Activated CD4-positive, CD25-positive, alpha-beta regulatory T cell treated with anti-CD3 and anti-CD28 coated beads, Interleukin-2, amount 50 U/mL, for 72 hours (primary cell): ENCODE data around the gene DPH1.

Experiments used
- DNase-seq: peaks from one replicate; pipeline ENCODE4 v3.0.0; 2021

DPH1 gene

GRCh38 chr17:2027528-2028233 is 2.3 kb upstream of the DPH1 start:
- DNase-seq = no peak

DNA sequence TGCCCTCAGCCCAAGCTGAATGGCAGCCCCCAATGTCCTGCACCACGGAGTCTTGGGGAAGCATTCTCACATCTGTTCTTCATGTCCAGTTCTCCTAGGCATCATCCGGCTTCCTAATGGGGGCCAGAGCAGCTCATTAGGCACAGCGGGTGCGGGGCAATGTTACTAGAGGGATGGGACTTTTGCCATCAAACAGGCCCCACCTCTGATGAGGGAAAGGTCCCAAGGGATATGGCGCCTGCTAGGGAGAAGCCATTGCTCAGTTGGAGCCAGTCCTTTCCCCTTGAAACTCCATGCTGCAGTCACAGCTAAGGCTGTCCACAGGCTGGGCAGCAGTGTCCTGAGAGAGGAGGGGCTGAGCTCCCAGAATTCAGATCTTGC is 1.7 kb upstream of the DPH1 start:
- DNase-seq = no peak

GRCh38 chr17:2028737-2029136 is 1.2 kb upstream of the DPH1 start:
- no peak for DNase-seq

DNA sequence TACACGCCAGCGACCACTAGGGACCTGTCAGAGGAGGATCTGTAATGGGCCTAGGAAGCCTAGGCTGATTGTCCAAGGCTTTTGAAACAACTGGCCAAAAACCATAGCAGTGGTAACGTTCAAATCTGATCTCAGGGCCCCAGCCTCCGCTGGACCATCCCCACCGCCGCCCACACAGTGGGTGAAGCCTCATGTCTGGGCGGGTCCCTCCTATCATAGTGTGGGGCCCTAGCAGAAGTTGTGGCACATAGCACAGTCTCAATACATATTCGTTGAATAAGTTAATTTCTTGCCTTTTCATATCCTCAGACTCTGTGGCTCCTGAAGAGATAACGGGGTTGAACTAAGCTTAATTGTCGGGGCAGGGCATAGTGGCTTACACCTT is 818 bp downstream of the DPH1 start:
- peak; percentile 49 for DNase-seq

DNA sequence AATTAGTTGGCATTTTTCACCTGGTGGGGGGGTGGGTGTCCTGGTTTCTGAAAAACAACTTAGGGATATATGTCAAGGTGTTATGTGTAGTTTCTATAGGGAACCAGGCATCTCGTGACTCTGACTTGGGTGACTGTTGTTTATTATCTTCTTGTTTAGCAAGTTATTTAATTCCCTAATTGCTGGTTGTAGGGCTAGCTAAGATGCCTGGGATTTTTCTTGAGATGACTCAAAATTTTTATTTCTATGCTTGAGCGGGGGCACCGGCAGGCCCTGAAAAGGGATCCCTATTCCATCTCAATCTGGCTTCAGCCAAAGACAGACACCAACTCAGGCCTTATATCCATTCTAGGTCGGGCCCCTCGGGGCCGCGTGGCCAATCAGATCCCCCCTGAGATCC is 3.2 kb downstream of the DPH1 start:
- no peak for DNase-seq

DNA sequence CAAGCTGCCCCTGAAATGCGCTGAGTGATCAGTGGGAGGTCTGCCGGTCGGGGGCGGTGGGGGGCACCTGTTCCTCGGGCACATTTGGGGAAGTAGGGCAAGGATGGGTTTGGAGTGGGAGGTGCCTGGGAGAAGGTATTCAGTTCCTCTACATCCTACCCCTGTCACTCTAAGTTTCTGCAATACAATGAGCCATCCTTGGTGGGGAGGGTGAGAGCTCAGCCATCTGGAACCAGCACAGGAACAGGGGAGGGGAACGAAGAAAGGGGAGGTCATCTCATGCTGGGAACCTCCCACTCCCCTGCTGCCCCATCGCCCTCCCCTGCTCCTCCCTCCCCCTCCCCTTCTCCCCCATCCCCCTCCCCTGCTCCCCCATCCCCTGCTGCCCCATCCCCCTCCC is 4.2 kb downstream of the DPH1 start:
- DNase-seq = no peak

DNA sequence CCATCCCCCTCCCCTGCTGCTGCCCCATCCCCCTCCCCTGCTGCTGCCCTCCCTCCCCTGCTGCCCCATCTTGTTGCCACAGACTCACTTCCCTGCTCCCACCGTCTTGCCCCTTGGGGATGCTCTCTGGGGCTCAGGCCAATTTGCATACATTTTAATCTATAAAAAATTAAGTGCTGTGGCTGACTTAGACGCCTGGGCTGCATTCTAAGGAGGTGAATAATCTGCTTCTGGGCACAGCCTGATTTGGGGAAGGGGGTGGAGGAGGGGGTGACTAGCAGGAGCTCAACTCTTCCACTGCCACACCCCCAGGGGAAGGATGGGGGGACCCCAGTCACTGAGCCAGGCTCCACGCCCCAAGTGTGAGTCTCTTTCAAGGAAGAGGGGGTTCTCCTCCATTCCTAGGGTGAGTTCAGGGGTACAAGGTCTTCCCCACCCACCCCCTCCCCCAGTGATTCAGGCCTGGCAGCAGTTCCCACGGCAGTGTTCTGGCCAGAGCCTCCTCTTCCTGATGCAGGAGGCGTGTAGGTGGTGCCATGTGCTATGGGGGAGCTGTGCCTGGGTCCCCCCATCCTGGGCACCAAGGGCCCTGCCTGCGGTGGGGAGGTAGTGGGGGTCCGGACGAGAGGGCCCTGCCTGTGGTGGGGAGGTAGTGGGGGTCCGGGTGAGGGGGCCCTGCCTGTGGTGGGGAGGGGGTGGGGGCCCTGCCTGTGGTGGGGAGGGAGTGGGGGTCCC is 5.0 kb downstream of the DPH1 start:
- DNase-seq = no peak

DNA sequence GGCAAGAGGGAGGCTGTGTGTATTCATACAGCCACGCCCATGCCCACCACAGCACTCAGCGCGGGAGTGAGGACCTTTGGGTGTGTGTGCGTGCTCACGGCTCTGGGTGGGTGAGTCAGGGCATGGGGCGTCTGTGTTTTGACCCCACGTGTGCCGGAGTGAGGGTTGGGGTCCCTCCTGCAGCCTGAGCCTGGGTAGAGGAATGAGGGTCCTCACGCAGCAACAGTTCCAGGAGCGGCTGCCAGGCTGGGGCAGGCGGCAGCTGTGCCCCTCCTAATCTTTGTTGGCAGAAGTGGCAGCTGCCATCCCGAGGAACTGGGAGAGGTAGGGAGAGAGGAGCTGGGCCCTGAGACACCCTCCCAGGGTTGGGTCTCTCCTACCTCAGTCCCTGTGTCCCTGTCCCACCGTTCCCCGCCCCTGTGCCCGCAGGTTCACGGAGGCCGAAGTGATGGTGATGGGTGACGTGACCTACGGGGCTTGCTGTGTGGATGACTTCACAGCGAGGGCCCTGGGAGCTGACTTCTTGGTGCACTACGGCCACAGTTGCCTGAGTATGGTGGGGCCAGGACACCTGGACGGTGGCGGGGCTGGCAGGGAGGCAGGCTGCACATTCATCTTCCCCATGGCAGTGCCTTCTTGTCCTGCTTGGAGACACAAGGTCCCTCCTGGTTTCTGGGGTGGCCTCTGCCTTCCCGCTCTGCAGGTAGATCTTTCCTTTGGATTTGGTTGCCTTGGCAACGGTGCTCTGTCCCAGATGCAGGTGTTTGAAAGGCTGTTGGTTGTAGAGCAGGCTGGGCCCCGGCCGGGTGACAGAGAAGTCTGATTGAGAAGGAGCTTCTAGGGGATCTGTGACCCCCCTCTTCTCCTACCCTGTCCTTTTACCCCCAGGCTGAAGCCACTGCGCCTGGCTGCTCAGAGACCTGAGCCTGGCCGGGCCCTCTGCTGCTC is 5.9 kb downstream of the DPH1 start:
- DNase-seq = no peak

- no peak for DNase-seq
These were observed 7.2 kb downstream of the DPH1 start for GRCh38 chr17:2037155-2037554.

GRCh38 chr17:2040219-2040827 is 10.4 kb downstream of the DPH1 start:
- no peak for DNase-seq

GRCh38 chr17:2040942-2041560 is 11.1 kb downstream of the DPH1 start:
- no peak for DNase-seq

DNA sequence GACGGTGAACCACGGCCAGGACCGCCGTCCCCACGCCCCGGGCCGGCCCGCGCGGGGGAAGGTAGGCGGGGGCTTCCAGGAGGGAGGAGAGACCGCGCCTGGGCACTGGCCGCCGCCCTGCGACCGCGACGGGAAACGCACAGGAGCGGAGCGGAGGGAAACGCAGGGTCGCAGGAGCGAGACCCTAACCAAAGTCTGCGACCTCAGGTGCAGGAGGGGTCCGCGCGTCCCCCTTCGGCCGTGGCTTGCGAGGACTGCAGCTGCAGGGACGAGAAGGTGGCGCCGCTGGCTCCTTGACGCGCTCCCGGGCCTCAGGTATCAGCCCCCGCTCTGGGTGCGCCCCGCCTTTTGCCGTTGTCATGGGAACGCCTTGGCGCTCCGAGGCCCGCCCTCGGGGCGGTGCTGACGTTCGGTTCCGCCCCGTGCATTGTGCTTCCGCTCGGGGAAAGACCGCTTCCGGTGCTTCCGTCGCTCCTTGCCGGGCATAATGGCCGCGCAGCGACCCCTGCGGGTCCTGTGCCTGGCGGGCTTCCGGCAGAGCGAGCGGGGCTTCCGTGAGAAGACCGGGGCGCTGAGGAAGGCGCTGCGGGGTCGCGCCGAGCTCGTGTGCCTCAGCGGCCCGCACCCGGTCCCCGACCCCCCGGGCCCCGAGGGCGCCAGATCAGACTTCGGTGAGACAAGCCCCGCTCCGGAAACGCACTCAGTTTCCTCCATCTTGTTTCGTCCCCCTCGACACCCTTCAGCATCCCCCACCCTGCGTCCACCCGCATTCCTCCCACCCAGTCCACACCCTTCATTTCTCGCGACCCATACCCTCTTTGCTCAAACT is 11.8 kb downstream of the DPH1 start, which contains the start of gene OVCA2:
TSS of gene OVCA2 (plus strand) at position 462 of the 829 bp plus-strand sequence. CDS start at position 488, 26 bp downstream.
- peak; percentile 96 for DNase-seq

- DNase-seq = no peak
These were observed 12.5 kb downstream of the DPH1 start for GRCh38 chr17:2042390-2042847.

GRCh38 chr17:2042933-2043332 is 13.0 kb downstream of the DPH1 start:
- no peak for DNase-seq

DNA sequence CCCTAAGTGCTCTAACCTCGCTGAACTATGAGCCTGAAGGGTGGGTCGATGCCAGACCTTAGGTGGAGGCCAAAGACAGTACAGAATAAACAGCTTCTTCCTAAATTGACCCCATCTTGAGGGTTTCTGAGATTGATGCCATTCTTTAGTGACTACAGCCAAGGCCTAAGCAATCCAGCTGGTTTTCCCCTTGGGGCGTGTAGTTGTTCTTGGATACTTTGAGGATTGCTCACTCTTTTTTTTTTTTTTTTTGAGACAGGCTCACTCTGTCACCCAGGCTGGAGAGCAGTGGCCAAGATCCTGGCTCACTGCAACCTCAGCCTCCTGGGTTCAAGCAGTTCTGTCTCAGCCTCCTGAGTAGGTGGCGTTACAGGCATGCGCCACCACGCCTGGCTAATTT is 13.8 kb downstream of the DPH1 start:
- no peak for DNase-seq

DNA sequence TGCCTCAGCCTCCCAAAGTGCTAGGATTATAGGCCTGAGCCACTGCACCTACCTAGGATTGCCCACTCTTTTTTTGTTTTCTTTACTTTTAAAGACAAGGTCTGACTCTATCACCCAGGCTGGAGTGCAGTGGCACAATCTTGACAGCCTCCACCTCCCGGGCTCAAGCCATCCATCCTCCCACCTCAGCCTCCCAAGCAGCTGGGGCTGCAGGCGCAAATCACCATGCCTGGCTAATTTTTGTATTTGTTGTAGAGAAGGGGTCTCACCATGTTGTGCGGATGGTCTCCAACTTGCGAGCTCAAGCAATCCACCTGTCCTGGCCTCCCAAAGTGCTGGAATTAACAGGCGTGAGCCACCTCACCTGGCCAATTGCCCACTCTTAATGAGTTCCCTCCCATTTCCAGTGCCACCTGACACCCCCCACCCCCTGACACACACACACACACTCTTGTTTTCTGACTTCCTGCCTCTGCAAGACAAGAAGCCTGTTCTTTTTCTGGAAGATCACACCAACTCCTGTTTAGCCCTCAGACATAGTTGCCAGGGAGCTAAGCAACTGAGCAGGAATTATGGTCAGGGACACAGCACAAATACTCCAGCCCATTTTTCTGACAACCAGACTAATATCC is 14.4 kb downstream of the DPH1 start:
- DNase-seq = no peak

- no peak for DNase-seq
These were observed 17.6 kb downstream of the DPH1 start for GRCh38 chr17:2047590-2047989.

DNA sequence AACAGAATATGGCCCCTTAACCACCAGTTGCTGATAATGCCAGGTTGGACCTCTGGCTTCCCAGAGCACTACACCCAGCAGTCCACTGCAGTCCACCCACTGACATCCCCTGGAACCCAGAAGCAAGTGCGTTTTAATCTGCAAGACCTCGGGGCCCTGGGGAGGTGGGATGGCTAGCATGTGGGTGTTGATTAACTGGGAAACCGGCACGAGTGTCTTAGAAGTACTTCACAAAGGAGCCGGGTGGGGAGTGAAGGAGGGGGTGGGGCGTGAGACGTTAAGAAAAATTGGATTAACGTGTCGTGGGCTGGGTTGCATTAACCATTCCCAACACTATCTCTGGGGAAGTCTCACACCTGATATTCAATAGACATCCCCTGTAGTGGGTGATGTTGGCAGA is 18.9 kb downstream of the DPH1 start:
- DNase-seq = no peak

GRCh38 chr17:2049333-2050299 is 19.7 kb downstream of the DPH1 start:
- peak; percentile 90 for DNase-seq
